Smooth muscle cell (in vitro differentiated cells): ENCODE data around the gene TLR9. TPM values are rescaled to one million over a fixed set of nuclear protein-coding genes. Genes with fewer than 3 reads are reported as not detected.
A peak's percentile ranks its signal among the peaks of the same experiment; 100 is the strongest.

ENCODE experiments used
- DNase-seq: peaks from one replicate; lab custom pipeline; 2025; ENCODE audit not compliant: unreplicated experiment; lab: John Stamatoyannopoulos, UW
- H2AFZ ChIP-seq: fragments of 200-600 bp; sonication (generic); 2 replicates; pipeline ENCODE4 v1.6.0; 2016; ENCODE audit warnings: antibody characterized with exemption, low read depth, mild to moderate bottlenecking
- H3F3A ChIP-seq: fragments of 200-600 bp; sonication (generic); 2 replicates; pipeline ENCODE4 v1.6.0; 2017; ENCODE audit warnings: antibody characterized with exemption, low read depth
- H3K27ac ChIP-seq: fragments of 200-600 bp; sonication (generic); 2 replicates; pipeline ENCODE4 v1.5.1; 2016; ENCODE audit warnings: low read depth, mild to moderate bottlenecking
- H3K27me3 ChIP-seq: fragments of 200-600 bp; sonication (generic); 2 replicates; pipeline ENCODE4 v1.6.1; 2016; ENCODE audit warnings: low read depth, mild to moderate bottlenecking
- H3K36me3 ChIP-seq: fragments of 200-600 bp; sonication (generic); 2 replicates; pipeline ENCODE4 v1.5.1; 2016; ENCODE audit warnings: low read depth
- H3K4me1 ChIP-seq: fragments of 200-600 bp; sonication (generic); 2 replicates; pipeline ENCODE4 v1.5.1; 2016; ENCODE audit warnings: low read depth
- H3K4me2 ChIP-seq: fragments of 200-600 bp; sonication (generic); 2 replicates; pipeline ENCODE4 v1.6.0; 2016; ENCODE audit warnings: mild to moderate bottlenecking
- H3K4me3 ChIP-seq: fragments of 200-600 bp; sonication (generic); 2 replicates; pipeline ENCODE4 v1.5.1; 2016; ENCODE audit warnings: mild to moderate bottlenecking
- H3K79me2 ChIP-seq: fragments of 200-600 bp; sonication (generic); 2 replicates; pipeline ENCODE4 v1.6.0; 2016; ENCODE audit warnings: low read depth, mild to moderate bottlenecking
- H3K9ac ChIP-seq: fragments of 200-600 bp; sonication (generic); 2 replicates; pipeline ENCODE4 v1.6.0; 2016; ENCODE audit warnings: low read depth
- H3K9me3 ChIP-seq: fragments of 200-600 bp; sonication (generic); replicated peaks from 2 replicates; pipeline ENCODE4 v1.5.1; 2016; ENCODE audit warnings: low read depth
- H4K20me1 ChIP-seq: fragments of 200-600 bp; sonication (generic); 2 replicates; pipeline ENCODE4 v1.6.0; 2016; ENCODE audit warnings: low read depth
- CTCF ChIP-seq: fragments of 200-600 bp; sonication (generic); IDR thresholded peaks from 2 replicates; pipeline ENCODE4 v1.5.1; 2017; ENCODE audit warnings: borderline replicate concordance, mild to moderate bottlenecking, antibody characterized with exemption; ENCODE audit not compliant: insufficient read depth, poor library complexity, severe bottlenecking
- WGBS: methylation state at CpG from one replicate; pipeline ENCODE4 v1.1.7; 2016; ENCODE audit warnings: low lambda C conversion rate; 5-methylcytosine and 5-hydroxymethylcytosine counted together
- polyA plus RNA-seq: library from polyadenylated mRNA; unstranded; fragments of >200 nt; fragmentation: Nextera tagmentation; extraction: Ambion mirVana; gene quantifications from 2 replicates; pipeline ENCODE4 v1.2.1, GENCODE V29; 2016
- total RNA-seq: library from RNA; depleted of rRNA; stranded (reverse); fragments of >200 nt; gene quantifications from 2 replicates; pipeline ENCODE4 v1.2.3, GENCODE V29; 2014

The TLR9 gene
- total and polyA plus RNA-seq, 2 experiments from 2014 or later: 0.09 TPM; not detected in 1

GRCh38 chr3:52202384-52203077, 22.9 kb downstream of the TLR9 start:
- H3K9ac ChIP-seq: no peak overlapping the region
- DNase-seq: no peak
- 90% methylated on average over 4 of the region's 4 CpGs for WGBS
- no peak overlapping the region for H3K4me3 ChIP-seq
- H3K9me3 ChIP-seq: no peaks in the 10 kb centered on the region
- peaks cover 34% of the 10 kb centered on the region for H4K20me1 ChIP-seq
- peak overlapping the region; percentile 55 for H3K27ac ChIP-seq
- H3K27me3 ChIP-seq: no peaks in the 10 kb centered on the region
- TF ChIP-seq CTCF: no peak
- peaks cover 4% of the 10 kb centered on the region for H3F3A ChIP-seq
- no peak overlapping the region for H3K4me2 ChIP-seq
- no peak overlapping the region for H2AFZ ChIP-seq
- peaks cover 24% of the 10 kb centered on the region for H3K4me1 ChIP-seq
- peaks cover 33% of the 10 kb centered on the region for H3K79me2 ChIP-seq
- peaks cover 25% of the 10 kb centered on the region for H3K36me3 ChIP-seq

GRCh38 chr3:52200981-52201679, 24.3 kb downstream of the TLR9 start:
- Histone ChIP-seq H3K27me3 (no peaks in the 10 kb centered on the region), H3K27ac (peak overlapping the region; percentile 55), H3K4me3 (no peak overlapping the region), H2AFZ (no peak overlapping the region), H3K9ac (no peak overlapping the region), H4K20me1 (peaks cover 34% of the 10 kb centered on the region), H3K9me3 (no peaks in the 10 kb centered on the region), H3K4me2 (peak overlapping the region; percentile 77), H3K4me1 (peaks cover 24% of the 10 kb centered on the region), H3K79me2 (peaks cover 33% of the 10 kb centered on the region), H3F3A (peaks cover 4% of the 10 kb centered on the region), H3K36me3 (peaks cover 21% of the 10 kb centered on the region)
- WGBS: 71% methylated on average over 5 of the region's 5 CpGs
- TF ChIP-seq CTCF: no peak
- no peak for DNase-seq

- WGBS: 60% methylated on average over 14 of the region's 14 CpGs
These were observed 26.5 kb downstream of the TLR9 start for GRCh38 chr3:52198643-52199608.

More at GRCh38 chr3:52198643-52199608, 26.5 kb downstream of the TLR9 start:
- Histone ChIP-seq H3K9me3 (no peaks in the 10 kb centered on the region), H3K4me2 (peak overlapping the region; percentile 99), H3K79me2 (peaks cover 33% of the 10 kb centered on the region), H2AFZ (peak overlapping the region; percentile 79), H3K36me3 (peaks cover 7% of the 10 kb centered on the region), H4K20me1 (peaks cover 34% of the 10 kb centered on the region), H3K4me3 (peak overlapping the region; percentile 97), H3F3A (no peaks in the 10 kb centered on the region), H3K9ac (peak overlapping the region; percentile 93), H3K27me3 (no peaks in the 10 kb centered on the region), H3K4me1 (peaks cover 24% of the 10 kb centered on the region), H3K27ac (peak overlapping the region; percentile 36)
- no peak for TF ChIP-seq CTCF
- DNase-seq: no peak
